ENCODE data around the gene HOXB9. TPM values are rescaled to one million over a fixed set of nuclear protein-coding genes. Genes with fewer than 3 reads are reported as not detected.

The HOXB9 gene
- total RNA-seq, 4 donors from 2014 or later = 0.09 to 0.48 TPM; not detected in 2

- peak; percentile 69 for DNase-seq (ENCODE audit: low spot score)
- TF ChIP-seq CTCF (IDR thresholded peaks at IDR 0.05) = no peak
- ATAC-seq (ENCODE audit: low FRiP score) = no peak
Observed at GRCh38 chr17:48577946-48578615, 48.1 kb downstream of the HOXB9 start, which contains the start of gene HOXB4. TSS of gene HOXB4 (minus strand) at chr17:48578350. CDS start at chr17:48578319, 31 bp downstream.

- ATAC-seq (ENCODE audit: low FRiP score) (peak; percentile 18), DNase-seq (ENCODE audit: low spot score) (no peak)
- no peak for TF ChIP-seq CTCF (IDR thresholded peaks at IDR 0.05)
Observed at GRCh38 chr17:48577330-48577945, 48.7 kb downstream of the HOXB9 start.

- peak; percentile 29 for ATAC-seq (ENCODE audit: low FRiP score)
- no peak for TF ChIP-seq CTCF (IDR thresholded peaks at IDR 0.05)
Observed at GRCh38 chr17:48576479-48577309, 49.5 kb downstream of the HOXB9 start.

GRCh38 chr17:48575673-48576478 lies 50.3 kb downstream of the HOXB9 start:
- ATAC-seq (ENCODE audit: low FRiP score) = peak; percentile 24
- DNase-seq (ENCODE audit: low spot score) = no peak
- no peak for TF ChIP-seq CTCF (IDR thresholded peaks at IDR 0.05)

More at GRCh38 chr17:48576479-48577309, 49.5 kb downstream of the HOXB9 start:
- no peak for DNase-seq (ENCODE audit: low spot score)

GRCh38 chr17:48575066-48575582 lies 51.0 kb downstream of the HOXB9 start:
- DNase-seq (ENCODE audit: low spot score) (no peak), ATAC-seq (ENCODE audit: low FRiP score) (no peak)
- TF ChIP-seq CTCF (IDR thresholded peaks at IDR 0.05) = no peak

GRCh38 chr17:48574505-48575065 lies 51.6 kb downstream of the HOXB9 start:
- TF ChIP-seq CTCF (IDR thresholded peaks at IDR 0.05) = no peak
- DNase-seq (ENCODE audit: low spot score) = no peak
- no peak for ATAC-seq (ENCODE audit: low FRiP score)

Data from omental fat pad (tissue), 4 donors.